IMR-90 (cell line): Measurements from ENCODE around the gene ADCYAP1R1. TPM values are rescaled to one million over a fixed set of nuclear protein-coding genes. Genes with fewer than 3 reads are reported as not detected.

Experiments used
- ATAC-seq: fragments of 200-7000 bp; cut with Tn5 transposase; 2 replicates; pipeline ENCODE4 v1.9.1; 2020; ENCODE audit warnings: low read depth, mild to moderate bottlenecking, moderate library complexity
- BruUV-seq: library from RNA; stranded (reverse); fragments of 400-500 nt; replicated peaks from 2 replicates; lab custom pipeline; 2021; lab: Mats Ljungman, UMichigan
- CTCF ChIA-PET: fragments of 300-600 bp; formaldehyde crosslinking; extraction: SDS; loops from one replicate; lab custom pipeline; 2021; ENCODE audit warnings: antibody characterized with exemption; lab: Yijun Ruan, JAX
- POLR2A ChIA-PET: fragments of 300-600 bp; sonication (Branson Sonifier 250); formaldehyde crosslinking; loops from one replicate; lab custom pipeline; 2022; ENCODE audit warnings: antibody characterized with exemption; ENCODE audit not compliant: unreplicated experiment; lab: Charles Lee
- DNase-seq: peaks from one replicate; pipeline ENCODE4 v3.0.0; 2013
- H2AFZ ChIP-seq: replicated peaks from 2 replicates; pipeline ENCODE3; 2013; ENCODE audit warnings: low read length, mild to moderate bottlenecking; ENCODE audit not compliant: poor library complexity
- H2AK5ac ChIP-seq: 2 replicates; pipeline ENCODE4 v1.6.1; 2013; ENCODE audit warnings: low read depth, low read length, inconsistent platforms
- H2AK9ac ChIP-seq: replicated peaks from 2 replicates; pipeline ENCODE3; 2013; ENCODE audit warnings: mild to moderate bottlenecking, low read depth, low read length, moderate library complexity; ENCODE audit not compliant: poor library complexity
- H2BK120ac ChIP-seq: 2 replicates; pipeline ENCODE4 v1.6.1; 2013; ENCODE audit warnings: low read depth, low read length, inconsistent platforms
- H2BK15ac ChIP-seq: 3 replicates; pipeline ENCODE4 v1.6.1; 2013; ENCODE audit warnings: low read depth, low read length, inconsistent platforms
- H2BK20ac ChIP-seq: 2 replicates; pipeline ENCODE4 v1.6.1; 2013; ENCODE audit warnings: low read depth, mild to moderate bottlenecking, inconsistent platforms, low read length, moderate library complexity
- H2BK5ac ChIP-seq: 2 replicates; pipeline ENCODE4 v1.6.1; 2013; ENCODE audit warnings: mild to moderate bottlenecking, low read depth, low read length, inconsistent platforms; ENCODE audit not compliant: poor library complexity, severe bottlenecking
- H3K14ac ChIP-seq: replicated peaks from 2 replicates; pipeline ENCODE4 v1.6.1; 2013; ENCODE audit warnings: low read depth, low read length, inconsistent platforms
- H3K18ac ChIP-seq: 2 replicates; pipeline ENCODE4 v1.6.1; 2013; ENCODE audit warnings: low read depth, low read length, control low read depth
- H3K23ac ChIP-seq: 2 replicates; pipeline ENCODE4 v1.6.1; 2013; ENCODE audit warnings: low read depth, low read length, inconsistent platforms
- H3K27ac ChIP-seq: 2 replicates; pipeline ENCODE4 v1.5.1; 2013; ENCODE audit warnings: mild to moderate bottlenecking, control low read depth, low read length; ENCODE audit not compliant: insufficient read depth
- H3K27me3 ChIP-seq: 2 replicates; pipeline ENCODE4 v1.6.1; 2013; ENCODE audit warnings: low read length; ENCODE audit not compliant: control insufficient read depth, insufficient read depth
- H3K36me3 ChIP-seq: 2 replicates; pipeline ENCODE4 v1.6.1; 2013; ENCODE audit warnings: low read length, mixed read lengths; ENCODE audit not compliant: control insufficient read depth, insufficient read depth
- H3K4ac ChIP-seq: 2 replicates; pipeline ENCODE4 v1.6.1; 2013; ENCODE audit warnings: low read depth, low read length, inconsistent platforms
- H3K4me1 ChIP-seq: 2 replicates; pipeline ENCODE4 v1.6.1; 2013; ENCODE audit warnings: low read length, mixed read lengths; ENCODE audit not compliant: control insufficient read depth, insufficient read depth
- H3K4me2 ChIP-seq: 2 replicates; pipeline ENCODE4 v1.6.1; 2013; ENCODE audit warnings: low read depth, mild to moderate bottlenecking, control low read depth, low read length, moderate library complexity
- H3K4me3 ChIP-seq: 2 replicates; pipeline ENCODE4 v1.5.1; 2013; ENCODE audit warnings: low read depth, mild to moderate bottlenecking, control low read depth, low read length, moderate library complexity; ENCODE audit not compliant: insufficient read depth
- H3K56ac ChIP-seq: 2 replicates; pipeline ENCODE4 v1.6.1; 2013; ENCODE audit warnings: low read length, inconsistent platforms; ENCODE audit not compliant: insufficient read depth; ENCODE audit errors: extremely low read depth
- H3K79me1 ChIP-seq, 2 experiments: 2 replicates each; pipeline ENCODE4 v1.6.1; 2013; ENCODE audit warnings: low read length in 2 of 2, inconsistent platforms in 1 of 2, low read depth in 1 of 2
- H3K9ac ChIP-seq: 2 replicates; pipeline ENCODE4 v1.6.1; 2013; ENCODE audit warnings: low read depth, low read length, control low read depth
- H3K9me1 ChIP-seq: 2 replicates; pipeline ENCODE4 v1.6.1; 2013; ENCODE audit warnings: low read length, inconsistent platforms; ENCODE audit not compliant: insufficient read depth
- H3K9me3 ChIP-seq: 2 replicates; pipeline ENCODE4 v1.6.1; 2013; ENCODE audit warnings: low read length; ENCODE audit not compliant: control insufficient read depth, insufficient read depth
- H4K20me1 ChIP-seq: 2 replicates; pipeline ENCODE4 v1.6.1; 2013; ENCODE audit warnings: low read length, inconsistent platforms; ENCODE audit not compliant: insufficient read depth
- H4K5ac ChIP-seq: 2 replicates; pipeline ENCODE4 v1.6.1; 2013; ENCODE audit warnings: mild to moderate bottlenecking, low read depth, low read length, control low read depth
- H4K8ac ChIP-seq, 2 experiments: 2 replicates each; pipeline ENCODE4 v1.6.1; 2013; ENCODE audit warnings: low read depth in 2 of 2, low read length in 2 of 2, control low read depth in 1 of 2, inconsistent platforms in 1 of 2
- H4K91ac ChIP-seq: 2 replicates; pipeline ENCODE4 v1.6.1; 2013; ENCODE audit warnings: low read depth, low read length, inconsistent platforms; ENCODE audit not compliant: insufficient read depth
- CEBPB ChIP-seq: IDR thresholded peaks from 2 replicates; pipeline ENCODE4 v1.6.1; 2012; ENCODE audit warnings: low read depth, low read length, improper control_type of control experiment
- CHD1 ChIP-seq: IDR thresholded peaks from 2 replicates; pipeline ENCODE4 v1.6.1; 2012; ENCODE audit warnings: low read depth, low read length, improper control_type of control experiment
- ELK1 ChIP-seq: fragments of 150-350 bp; IDR thresholded peaks from 2 replicates; pipeline ENCODE4 v1.6.1; 2016; ENCODE audit warnings: low read depth, mild to moderate bottlenecking, low read length, moderate library complexity, borderline replicate concordance
- FOS ChIP-seq: fragments of 150-350 bp; IDR thresholded peaks from 2 replicates; pipeline ENCODE4 v1.6.1; 2016; ENCODE audit warnings: low read depth, low read length
- MAZ ChIP-seq: IDR thresholded peaks from 2 replicates; pipeline ENCODE4 v1.6.1; 2012; ENCODE audit warnings: low read depth, mild to moderate bottlenecking, low read length, improper control_type of control experiment, moderate library complexity, borderline replicate concordance
- MXI1 ChIP-seq: IDR thresholded peaks from 2 replicates; pipeline ENCODE4 v1.6.1; 2012; ENCODE audit warnings: low read depth, mild to moderate bottlenecking, low read length, moderate library complexity, borderline replicate concordance
- NFE2L2 ChIP-seq: fragments of 150-350 bp; IDR thresholded peaks from 2 replicates; pipeline ENCODE4 v1.6.1; 2016; ENCODE audit warnings: low read depth, mild to moderate bottlenecking, low read length
- POLR2A ChIP-seq: IDR thresholded peaks from 2 replicates; pipeline ENCODE4 v1.6.1; 2012; ENCODE audit warnings: mild to moderate bottlenecking, low read depth, low read length
- RAD21 ChIP-seq: IDR thresholded peaks from 2 replicates; pipeline ENCODE4 v1.6.1; 2012; ENCODE audit warnings: low read length, improper control_type of control experiment
- RCOR1 ChIP-seq: IDR thresholded peaks from 2 replicates; pipeline ENCODE4 v1.6.1; 2012; ENCODE audit warnings: mild to moderate bottlenecking, low read length, improper control_type of control experiment; ENCODE audit not compliant: insufficient replicate concordance
- USF2 ChIP-seq: fragments of 150-350 bp; IDR thresholded peaks from 2 replicates; pipeline ENCODE4 v1.6.1; 2017; ENCODE audit warnings: mild to moderate bottlenecking, antibody characterized with exemption, low read length, low read depth
- WGBS, 2 experiments: methylation state at CpG; one replicate each; pipeline versions ENCODE4 v1.1.5 to v1.1.7; 2013; ENCODE audit warnings: missing lambda C conversion rate in 2 of 2; ENCODE audit not compliant: insufficient read length in 1 of 2; ENCODE audit errors: extremely low coverage in 2 of 2; 5-methylcytosine and 5-hydroxymethylcytosine counted together
- dilution Hi-C: fragments of 300-500 bp; cut with HindIII; formaldehyde crosslinking; loops from one replicate; pipeline ENCODE4 v1.14.3; 2018; ENCODE audit warnings: low sequenced_read_pairs; ENCODE audit not compliant: unreplicated experiment
- in situ Hi-C: fragments of 300-500 bp; cut with MboI; formaldehyde crosslinking; loops from 3 replicates; pipeline ENCODE4 v1.14.3; 2019; ENCODE audit warnings: low sequenced_read_pairs, inconsistent platforms, mixed read lengths
- intact Hi-C: fragments of 100-400 bp; cut with micrococcal nuclease; formaldehyde crosslinking; loops from 2 replicates; pipeline ENCODE4 v1.10.0; 2022
- polyA plus RNA-seq, 3 experiments: library from polyadenylated mRNA; depleted of rRNA; stranded (reverse); fragments of >200 nt; gene quantifications; 2 replicates each; pipeline ENCODE4 v1.2.3, GENCODE V29; 2012; ENCODE audit warnings: low replicate concordance in 1 of 3
- total RNA-seq: library from RNA; depleted of rRNA; stranded (reverse); fragments of >200 nt; gene quantifications from 2 replicates; pipeline ENCODE4 v1.2.3, GENCODE V29; 2012

The ADCYAP1R1 gene
- total and polyA plus RNA-seq, 2 of the 4 experiments (the other 2 are of a cell fraction): not detected

GRCh38 chr7:31014826-31015225 is 37.3 kb upstream of the ADCYAP1R1 start:
- H3K9ac ChIP-seq: no peak overlapping the region
- H4K5ac ChIP-seq: no peak overlapping the region
- intact Hi-C loops: no loop called here
- no peak overlapping the region for H4K91ac ChIP-seq
- H3K4ac ChIP-seq: no peak overlapping the region
- ATAC-seq (no peak), DNase-seq (no peak)
- no peaks in the 10 kb centered on the region for H4K20me1 ChIP-seq
- no peaks in the 10 kb centered on the region for H3K36me3 ChIP-seq
- no peak overlapping the region for H2BK15ac ChIP-seq
- POLR2A ChIA-PET: no interaction called here
- H3K4me2 ChIP-seq: no peak overlapping the region
- H3K14ac ChIP-seq: no peak overlapping the region
- no peak overlapping the region for H2BK20ac ChIP-seq
- H4K8ac ChIP-seq: no peak overlapping the region
- H3K79me1 ChIP-seq: no peaks in the 10 kb centered on the region
- H3K23ac ChIP-seq: no peak overlapping the region
- no peaks in the 10 kb centered on the region for H3K9me3 ChIP-seq
- dilution Hi-C loops: no loop called here
- no peak overlapping the region for H2AK5ac ChIP-seq
- H3K27ac ChIP-seq: no peak overlapping the region
- no peaks in the 10 kb centered on the region for H3K4me1 ChIP-seq
- 40% methylated on average over 1 of the region's 3 CpGs; no CpG with 5 or more reads in 1 of the 2 experiments for WGBS, 2 experiments
- H2BK120ac ChIP-seq: no peak overlapping the region
- H2AFZ ChIP-seq: no peak overlapping the region
- in situ Hi-C loops: no loop called here
- H3K56ac ChIP-seq: no peak overlapping the region
- no peak overlapping the region for H2BK5ac ChIP-seq
- TF ChIP-seq USF2 (no peak), CEBPB (no peak), RCOR1 (no peak), CHD1 (no peak), FOS (no peak), MXI1 (no peak), NFE2L2 (no peak), RAD21 (no peak), POLR2A (no peak), ELK1 (no peak), MAZ (no peak)
- no peak overlapping the region for H3K4me3 ChIP-seq
- H3K18ac ChIP-seq: no peak overlapping the region
- BruUV-seq: no TSS peak
- H3K27me3 ChIP-seq: no peaks in the 10 kb centered on the region; the same call in 1 of the 2 replicates
- CTCF ChIA-PET: no interaction called here
- H3K9me1 ChIP-seq: no peaks in the 10 kb centered on the region
- no peak overlapping the region for H2AK9ac ChIP-seq
